ELF-1 (cell line): ENCODE results near the gene HNMT.
A peak's percentile ranks its signal among the peaks of the same experiment; 100 is the strongest.
"Not testable (repeated sequence)": the region's sequence is repeated elsewhere in the genome, so short reads cannot be mapped to it uniquely, and the experiment has no call there.

Experiments
- DNase-seq: peaks from one replicate; pipeline ENCODE4 v3.0.0-alpha.2; 2016; ENCODE audit warnings: low read depth, low spot score

HNMT gene

DNA sequence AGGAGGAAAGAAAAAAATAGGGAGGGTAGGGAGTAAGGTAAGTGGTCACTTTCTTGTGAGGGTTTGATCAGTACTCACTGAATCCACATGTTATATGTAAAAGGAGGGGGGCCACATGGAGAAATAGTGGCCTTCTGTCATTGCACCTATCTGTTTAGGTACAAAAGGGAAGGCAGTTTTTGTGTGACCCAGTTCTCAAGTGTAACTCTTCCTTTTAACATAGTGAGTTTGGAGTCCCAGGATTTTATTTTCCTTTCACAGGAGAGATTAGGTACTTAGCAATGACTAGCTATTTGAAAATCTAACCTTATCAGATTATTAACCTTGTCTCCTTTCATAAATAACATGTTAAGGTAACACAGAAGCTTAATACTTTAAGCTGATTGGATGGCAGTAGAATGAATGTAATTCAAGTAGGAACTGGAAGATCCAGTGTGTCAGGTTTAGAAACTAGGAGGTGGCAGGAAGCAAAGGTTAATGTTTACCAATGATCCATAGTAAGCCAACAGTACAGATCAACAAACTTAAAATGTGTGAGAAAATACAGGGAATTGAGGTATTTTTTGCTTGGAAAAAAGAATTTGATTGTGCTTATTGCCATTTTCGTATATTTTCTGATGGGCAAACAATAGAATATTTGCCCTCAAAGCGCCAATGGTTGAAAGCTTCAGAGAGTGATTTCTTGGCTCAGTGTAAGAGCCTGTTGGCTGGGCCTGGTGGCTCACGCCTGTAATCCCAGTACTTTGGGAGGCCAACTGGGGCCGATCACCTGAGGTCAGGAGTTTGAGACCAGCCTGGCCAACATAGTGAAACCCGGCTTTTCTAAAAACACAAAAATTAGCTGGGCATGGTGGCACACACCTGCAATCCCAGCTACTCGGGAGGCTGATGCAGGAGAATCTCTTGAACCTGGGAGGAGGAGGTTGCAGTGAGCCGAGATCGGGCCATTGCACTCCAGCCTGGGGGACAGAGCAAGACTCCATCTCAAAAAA lies 11.3 kb downstream of the HNMT start:
- DNase-seq = peak; percentile 18

DNA sequence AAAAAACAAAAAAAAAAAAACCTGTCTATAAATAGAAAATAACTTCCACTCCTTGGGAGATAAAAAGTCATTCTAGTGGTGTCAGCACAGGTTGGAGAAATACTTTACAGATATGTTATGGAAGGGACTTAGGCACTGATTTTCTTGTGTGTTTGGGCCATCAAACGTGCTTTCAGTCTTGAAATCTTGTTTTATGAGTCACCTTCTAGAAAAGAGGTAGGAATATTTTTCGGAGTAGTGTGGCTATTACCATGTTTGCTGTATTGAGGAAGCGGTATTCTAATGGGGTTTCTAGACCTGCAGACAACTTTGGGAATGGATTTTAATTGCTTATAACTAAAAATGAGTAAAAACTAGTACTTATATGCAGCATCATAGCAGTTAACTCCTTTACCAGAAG lies 12.0 kb downstream of the HNMT start:
- no peak for DNase-seq

DNA sequence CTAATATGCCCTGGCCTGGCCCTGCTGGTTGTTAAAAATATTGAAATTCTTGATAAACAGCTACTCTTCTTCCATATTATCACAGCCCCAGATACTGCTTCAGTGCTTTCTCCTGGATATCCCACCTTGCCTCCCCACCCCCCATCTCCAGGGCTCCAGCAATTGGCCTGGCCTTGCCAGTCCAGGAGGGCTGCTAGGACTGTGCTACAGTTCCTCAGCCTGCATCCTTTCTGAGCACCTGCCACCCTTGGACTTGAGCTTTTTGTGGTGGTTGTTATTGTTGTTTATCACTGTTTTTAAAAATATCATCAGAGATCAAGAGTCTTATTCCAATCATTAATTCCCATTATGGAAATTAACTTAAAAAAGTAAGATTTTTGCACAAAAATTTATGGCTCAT lies 13.5 kb downstream of the HNMT start:
- DNase-seq = no peak

DNA sequence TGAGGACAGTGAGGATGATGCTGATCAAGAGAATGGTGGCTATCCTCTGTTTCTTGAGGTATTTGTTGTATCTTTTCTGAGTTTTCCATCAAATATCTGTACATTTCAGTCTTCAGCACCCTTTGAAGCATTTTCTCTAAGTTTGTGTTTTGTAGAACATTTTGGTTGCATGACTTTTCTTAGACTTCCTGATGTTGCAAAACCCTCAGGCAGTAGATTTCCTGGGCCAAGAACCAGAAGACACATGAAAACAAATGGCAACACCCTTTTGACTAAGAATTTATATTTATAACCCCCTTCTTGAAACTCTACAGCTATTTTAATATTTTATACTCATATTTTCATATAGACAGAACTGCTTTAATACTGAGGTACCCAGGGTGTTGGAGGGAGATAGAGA lies 16.2 kb downstream of the HNMT start:
- DNase-seq = no peak

DNA sequence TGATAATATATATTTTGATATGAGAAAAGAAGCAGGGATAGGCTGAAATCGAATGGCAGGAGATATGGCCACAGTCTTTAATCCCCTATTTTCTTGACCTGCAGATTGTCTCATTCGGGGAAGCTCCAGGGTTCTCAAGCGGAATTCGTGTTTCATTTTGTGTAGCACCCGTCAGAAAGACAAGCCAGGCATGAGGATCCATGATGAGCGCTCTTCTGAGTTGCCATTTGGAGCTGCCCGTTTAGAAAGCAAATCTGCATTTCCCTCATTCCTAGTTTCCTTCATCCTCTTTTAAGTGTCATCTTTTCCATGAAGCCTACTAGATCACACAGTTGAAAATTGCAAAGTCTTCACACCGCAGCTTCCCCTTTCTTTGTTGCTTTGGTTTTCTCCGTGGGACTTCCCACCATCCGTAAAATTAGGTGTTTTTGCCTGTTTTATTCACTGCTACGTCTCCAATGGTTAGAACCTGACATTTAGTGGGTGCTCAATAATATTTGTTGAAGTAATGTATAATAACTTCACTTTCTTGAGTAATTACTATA lies 16.9 kb downstream of the HNMT start:
- DNase-seq = no peak

DNA sequence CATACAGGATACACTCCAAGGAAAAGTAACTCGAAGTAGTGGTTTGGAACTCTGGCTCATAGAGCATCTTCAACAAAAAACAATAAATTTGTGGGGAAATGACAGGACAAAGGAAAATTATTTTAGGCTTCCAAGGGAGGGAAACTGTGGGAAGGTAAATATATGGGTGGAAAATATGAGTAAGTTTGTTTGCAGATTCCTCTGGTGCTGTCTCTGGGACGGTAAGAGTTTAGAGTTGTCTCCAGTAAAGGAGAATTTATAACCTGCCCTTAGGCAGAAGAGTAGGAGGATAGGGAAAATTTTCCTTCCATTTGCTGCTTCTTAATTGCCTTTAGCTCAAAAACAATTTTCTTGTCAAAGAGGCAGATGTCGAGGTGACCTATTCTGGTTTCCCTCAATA lies 19.3 kb downstream of the HNMT start:
- DNase-seq = no peak

DNA sequence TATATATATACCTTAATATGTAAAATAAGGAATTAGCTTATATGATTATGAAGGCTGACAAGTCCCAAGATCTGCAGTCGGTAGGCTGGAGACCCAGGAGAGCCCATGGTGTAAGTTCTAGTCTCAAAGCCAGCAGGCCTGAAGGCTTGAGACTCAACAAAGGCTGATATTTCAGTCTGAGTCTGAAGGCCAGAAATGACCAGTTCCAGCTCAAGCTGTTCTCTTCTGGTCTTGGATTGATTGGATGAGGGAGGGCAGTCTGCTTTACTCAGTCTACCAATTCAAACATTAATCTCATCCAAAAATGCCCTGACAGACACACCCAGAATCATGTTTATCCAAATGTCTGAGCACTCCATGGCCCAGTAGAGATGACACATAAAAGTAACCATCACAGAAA lies 22.0 kb downstream of the HNMT start:
- DNase-seq = no peak

DNA sequence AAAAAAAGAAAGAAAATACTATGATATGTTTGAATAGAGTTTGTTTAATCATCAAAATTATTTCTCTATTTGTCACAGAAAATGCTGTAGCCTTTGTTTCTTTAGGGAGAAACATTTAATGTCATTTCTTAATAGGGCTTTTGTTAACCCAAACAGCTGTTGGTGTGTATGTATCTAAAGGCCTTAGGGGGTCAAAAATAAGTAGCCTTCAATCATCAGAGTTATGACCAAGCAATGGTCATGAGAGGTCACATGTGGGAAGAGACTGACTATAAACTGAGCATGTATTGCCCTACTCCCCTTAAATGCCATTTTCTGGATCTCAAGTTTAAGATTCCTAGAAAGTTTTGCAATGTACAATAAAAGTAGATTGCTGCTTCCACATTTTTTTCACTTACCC lies 22.7 kb downstream of the HNMT start:
- no peak for DNase-seq

DNA sequence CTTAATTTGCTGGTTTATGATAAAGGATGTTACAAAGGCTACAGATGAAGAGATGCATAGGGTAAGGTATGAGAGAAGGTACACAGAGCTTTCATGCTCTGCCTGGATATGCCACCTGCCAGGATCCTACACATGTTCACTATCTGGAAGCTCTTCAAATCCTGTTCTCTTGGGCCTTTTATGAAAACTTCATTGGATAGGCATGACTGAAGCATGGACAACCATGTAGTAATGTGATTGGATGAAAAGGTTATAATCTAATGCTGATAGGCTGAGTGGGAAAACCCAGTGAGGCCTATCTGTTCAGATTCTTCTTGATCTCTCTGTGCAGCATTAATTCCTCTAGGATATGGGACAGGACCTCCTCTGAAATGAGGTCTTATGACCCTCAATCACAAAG lies 26.8 kb downstream of the HNMT start:
- no peak for DNase-seq

DNA sequence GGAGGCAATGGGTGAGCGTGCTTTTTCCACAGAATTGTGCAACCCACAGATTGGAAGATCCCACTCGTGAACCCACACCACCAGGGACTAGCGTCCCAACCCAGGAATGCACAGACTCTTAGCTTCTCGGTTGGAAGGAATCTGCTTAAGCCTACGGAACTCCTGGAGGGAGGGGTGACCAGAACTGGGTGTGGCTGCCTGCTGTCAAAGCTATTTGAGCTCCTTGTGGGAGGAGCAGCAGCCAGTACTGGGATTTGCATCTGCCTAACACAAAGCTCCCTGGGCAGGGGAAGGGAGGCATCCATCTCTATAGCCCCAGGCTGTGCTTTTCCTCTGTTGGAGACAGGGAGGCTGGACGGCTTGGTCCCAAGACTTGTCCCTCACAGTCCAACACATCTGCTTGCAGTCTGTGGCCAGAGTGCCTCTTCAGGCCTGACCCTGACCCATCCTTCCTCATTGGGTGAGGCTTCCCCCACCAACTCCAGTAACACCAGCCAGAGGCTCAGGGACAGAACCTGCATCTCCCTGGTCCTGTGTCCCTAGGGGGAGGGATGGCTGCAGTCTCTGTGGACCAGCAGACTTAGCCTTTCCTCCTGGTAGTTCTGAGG lies 27.9 kb downstream of the HNMT start:
- peak; percentile 83 for DNase-seq

DNA sequence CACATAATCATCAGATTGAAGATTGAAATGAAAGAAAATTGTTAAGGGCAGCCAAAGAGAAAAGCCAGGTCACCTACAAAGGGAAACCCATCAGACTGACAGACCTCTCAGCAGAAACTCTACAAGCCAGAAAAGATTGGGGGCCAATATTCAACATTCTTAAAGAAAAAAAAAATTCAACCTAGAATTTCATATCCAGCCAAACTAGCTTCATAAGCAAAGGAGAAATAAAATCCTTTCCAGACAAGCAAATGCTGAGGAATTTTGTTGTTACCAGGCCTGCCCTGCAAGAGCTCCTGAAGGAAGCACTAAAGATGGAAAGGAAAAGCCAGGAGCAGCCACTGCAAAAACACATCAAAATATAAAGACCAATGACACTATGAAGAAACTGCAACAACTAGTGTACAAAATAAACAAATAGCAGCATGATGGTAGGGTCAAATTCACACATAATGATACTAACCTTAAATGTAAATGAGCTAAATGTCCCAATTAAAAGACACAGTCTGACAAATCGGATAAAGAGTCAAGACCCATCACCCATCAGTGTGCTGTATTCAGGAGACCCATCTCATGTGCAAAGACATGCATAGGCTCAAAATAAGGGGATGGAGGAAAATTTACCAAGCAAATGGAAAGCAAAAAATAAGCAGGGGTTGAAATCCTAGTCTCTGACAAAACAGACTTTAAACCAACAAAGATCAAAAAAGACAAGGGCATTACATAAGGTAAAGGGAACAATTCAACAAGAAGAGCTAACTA lies 29.6 kb downstream of the HNMT start:
- DNase-seq = not testable (repeated sequence)

DNA sequence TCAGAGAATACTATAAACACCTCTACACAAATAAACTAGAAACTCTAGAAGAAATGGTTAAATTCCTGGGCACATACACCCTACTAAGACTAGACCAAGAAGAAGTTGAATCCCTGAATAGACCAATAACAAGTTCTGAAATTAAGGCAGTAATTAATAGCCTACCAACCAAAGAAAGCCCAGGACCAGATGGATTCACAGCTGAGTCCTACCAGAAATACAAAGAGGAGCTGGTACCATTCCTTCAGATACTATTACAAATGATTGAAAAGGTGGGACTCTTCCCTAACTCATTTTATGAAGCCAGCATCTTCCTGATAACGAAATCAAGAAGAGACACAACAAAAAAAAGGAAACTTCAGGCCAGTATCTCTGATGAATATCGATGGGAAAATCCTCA lies 31.1 kb downstream of the HNMT start:
- DNase-seq = not testable (repeated sequence)

DNA sequence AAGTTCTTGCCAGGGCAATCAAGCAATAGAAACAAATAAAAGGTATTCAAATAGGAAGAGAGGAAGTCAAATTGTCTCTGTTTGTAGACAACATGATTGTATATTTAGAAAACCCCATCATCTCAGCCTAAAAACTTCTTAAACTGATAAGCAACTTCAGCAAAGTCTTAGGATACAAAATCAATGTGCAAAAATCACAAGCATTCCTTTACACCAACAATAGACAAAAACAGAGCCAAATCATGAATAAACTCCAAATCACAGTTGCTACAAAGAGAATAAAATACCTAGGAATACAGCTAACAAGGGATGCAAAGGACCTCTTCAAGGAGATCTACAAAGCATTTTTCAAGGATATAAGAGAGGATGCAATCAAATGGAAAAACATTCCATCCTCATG lies 31.9 kb downstream of the HNMT start:
- DNase-seq = not testable (repeated sequence)

DNA sequence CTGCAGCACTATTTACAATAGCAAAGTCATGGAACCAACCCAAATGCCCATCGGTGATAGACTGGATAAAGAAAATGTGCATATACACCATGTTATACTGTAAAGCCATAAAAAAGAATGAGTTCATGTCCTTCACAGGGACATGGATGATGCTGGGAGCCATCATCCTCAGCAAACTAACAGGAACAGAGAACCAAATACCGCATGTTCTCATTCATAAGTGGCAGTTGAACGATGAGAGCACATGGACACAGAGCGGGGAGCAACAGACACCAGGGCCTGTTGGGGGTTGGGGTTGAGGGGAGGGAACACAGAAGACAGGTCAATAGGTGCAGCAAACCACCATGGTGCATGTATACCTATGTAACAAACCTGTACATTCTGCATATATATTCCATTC lies 33.5 kb downstream of the HNMT start:
- DNase-seq = no peak

DNA sequence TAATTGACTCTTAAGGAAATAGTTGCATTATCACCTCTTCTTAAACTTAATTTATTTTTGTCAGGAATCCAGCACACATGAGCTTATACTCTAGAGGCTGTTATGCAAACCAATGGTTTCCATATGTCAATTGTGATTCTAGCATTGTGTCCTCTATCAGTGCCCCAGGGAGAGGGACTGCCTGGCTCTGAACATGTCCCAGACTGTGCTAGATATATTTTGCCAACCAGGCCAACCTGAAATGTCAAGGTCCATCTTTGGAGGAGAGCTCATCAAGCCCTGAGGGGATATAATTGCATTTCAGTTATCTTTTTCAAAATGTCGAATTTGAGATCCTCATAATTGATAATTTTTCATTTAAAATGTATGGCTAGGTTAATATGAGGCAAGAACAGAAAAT lies 34.2 kb downstream of the HNMT start:
- DNase-seq = no peak

DNA sequence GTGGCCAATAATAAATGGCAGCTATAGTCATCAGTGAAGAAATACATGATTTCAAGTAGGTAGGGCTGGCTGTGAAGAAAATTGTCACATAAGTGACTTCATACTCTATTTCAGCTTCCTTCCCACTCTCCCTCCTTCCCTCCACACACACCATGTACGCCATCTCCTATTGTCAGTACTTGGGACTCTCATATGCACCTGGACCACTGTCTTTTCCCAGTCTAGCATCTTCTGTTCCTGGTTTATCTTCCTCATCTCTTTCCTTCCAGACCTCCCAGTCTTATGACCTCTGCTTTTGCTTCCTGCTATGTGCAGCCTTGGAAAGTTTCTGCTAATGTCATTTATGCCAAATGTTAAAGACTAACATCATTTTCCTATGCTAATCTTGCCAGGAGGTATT lies 35.0 kb downstream of the HNMT start:
- no peak for DNase-seq

DNA sequence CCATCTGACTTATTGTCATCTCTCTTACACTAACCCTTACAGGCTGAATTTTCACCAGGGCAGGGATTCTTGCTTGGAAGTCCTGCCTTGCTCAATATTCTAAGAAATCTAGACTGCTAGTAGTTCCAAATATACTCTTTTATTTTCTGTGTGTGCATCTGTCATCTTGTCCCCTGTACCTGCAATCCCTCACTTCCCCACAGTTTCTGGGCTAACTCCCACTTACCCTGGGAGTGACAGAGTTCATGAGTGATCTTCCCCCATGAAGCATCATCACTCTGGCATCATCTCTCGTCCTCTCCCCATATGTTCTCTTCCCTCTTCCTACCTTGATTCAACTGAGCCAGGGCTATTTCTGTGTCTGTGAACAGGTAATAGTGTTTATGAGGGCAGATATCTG lies 35.7 kb downstream of the HNMT start:
- DNase-seq = no peak

DNA sequence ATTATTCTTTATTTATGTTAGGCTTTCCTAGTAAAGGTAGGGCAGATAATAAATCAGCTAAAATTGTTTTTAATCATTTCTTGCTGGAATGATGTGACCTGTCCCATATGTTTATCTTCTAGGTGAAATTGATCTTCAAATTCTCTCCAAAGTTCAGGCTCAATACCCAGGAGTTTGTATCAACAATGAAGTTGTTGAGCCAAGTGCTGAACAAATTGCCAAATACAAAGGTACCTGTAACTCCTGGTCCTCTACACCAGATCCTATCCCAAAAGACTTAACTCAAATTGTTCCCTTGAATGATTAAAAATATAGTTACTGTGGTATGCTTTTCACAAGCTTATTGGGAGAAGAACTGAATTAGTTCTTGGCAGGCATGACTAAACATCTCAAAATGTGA lies 36.5 kb downstream of the HNMT start:
- DNase-seq = no peak

DNA sequence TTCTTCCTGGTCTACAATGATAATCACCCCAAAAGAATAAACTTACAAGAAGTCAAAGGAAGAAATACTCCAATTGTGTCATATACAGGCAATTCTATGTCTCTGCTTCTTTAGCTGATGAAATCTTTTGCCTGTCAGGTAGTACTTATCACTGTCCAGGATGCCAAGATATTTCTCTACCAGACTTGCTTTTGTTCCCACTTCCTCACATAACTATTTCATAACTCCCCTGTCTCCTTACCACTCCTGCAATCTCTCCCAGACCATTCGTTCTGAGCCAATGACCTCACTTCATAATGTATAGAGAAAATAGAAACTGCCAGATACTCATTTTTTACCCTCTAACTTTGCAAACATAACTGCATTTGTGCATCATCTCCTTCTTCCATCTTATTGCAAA lies 39.1 kb downstream of the HNMT start:
- DNase-seq = no peak

DNA sequence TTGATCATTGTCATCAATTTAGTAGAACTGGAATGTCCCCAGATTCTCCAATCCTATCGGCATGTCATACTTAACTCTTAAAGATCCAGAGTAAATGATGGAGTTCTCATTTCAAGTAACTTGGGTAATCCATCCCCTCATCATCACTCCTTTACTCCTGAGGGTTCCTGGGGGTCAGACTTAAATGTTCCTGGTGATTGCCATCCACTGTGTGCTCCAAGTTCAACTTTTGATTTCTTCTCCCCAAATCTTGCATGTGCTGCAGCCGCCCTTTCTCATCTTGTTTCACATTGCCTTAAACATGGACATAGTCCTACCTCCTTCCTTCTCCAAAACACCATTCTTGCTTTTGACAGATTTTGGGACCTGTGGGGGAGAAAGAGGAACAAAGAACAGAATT lies 43.2 kb downstream of the HNMT start:
- DNase-seq = no peak

DNA sequence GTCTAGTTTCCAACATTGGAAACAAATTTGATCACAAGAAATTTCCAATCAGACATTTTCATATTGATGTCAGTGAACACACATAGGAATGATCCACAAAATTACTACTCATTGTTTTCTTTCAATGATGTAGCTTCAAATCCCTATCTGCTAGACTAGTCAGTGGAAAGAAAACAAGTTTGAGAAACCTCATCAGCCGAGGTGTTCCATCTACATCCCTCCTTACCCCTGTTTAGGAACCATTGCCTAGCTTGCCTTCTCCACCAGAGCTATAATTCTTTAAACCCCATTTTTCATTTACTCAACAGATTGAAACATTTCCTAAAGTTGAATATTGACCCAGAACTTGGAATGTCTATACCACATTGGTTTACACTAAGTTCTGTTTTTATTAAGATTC lies 45.3 kb downstream of the HNMT start:
- DNase-seq = no peak

DNA sequence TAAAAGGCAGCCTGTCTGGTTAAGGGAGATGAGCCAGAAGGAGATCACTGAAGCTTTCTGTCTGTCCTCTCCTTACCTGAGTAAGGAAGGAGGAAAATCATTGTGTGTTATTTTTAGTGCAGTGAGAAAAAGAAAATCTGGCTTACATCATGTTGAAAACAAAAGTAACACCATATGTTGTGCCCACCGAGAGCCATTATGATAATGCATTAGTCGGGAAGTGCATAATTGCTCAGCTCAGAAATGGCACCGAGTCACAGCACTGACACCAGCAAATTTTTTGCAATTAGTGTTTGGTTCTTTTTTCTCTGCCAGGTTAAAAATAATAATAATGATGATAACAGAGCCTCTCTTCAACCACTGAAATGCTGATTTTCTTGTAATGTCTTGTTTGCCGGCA lies 46.6 kb downstream of the HNMT start:
- no peak for DNase-seq
